GM20000 (cell line): ENCODE measurements around the gene NKIRAS2.
A peak's percentile ranks its signal among the peaks of the same experiment; 100 is the strongest.

Source experiments
- DNase-seq: peaks from one replicate; pipeline ENCODE4 v3.0.0; 2012; ENCODE audit warnings: low spot score
- TF ChIP-seq, protein P1 (sequence below): IDR thresholded peaks from 2 replicates; pipeline ENCODE4 v1.5.1; 2012; ENCODE audit warnings: mild to moderate bottlenecking, control low read depth; ENCODE audit errors: extremely low read depth, missing control alignments

The NKIRAS2 gene

DNA sequence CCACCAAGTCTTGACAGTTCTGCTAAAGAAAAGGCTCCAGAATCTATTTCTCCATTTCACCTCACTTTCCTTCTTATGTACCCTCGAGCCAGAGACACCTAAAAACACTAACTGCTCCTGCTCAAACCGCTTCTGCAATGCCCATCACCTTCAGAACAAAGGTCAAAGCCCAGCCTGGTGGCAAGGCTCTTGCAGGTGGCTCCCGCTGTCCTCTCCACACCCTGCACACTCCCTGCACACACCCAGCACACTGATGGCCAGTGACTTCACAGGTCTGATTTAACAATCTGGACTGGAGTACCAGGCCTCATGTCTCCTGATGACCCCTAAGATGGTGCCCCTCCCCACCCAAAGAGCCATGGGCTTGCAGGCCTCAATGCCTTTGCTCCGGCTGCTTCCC is 40.3 kb downstream of the NKIRAS2 start:
- TF ChIP-seq, protein P1, sequence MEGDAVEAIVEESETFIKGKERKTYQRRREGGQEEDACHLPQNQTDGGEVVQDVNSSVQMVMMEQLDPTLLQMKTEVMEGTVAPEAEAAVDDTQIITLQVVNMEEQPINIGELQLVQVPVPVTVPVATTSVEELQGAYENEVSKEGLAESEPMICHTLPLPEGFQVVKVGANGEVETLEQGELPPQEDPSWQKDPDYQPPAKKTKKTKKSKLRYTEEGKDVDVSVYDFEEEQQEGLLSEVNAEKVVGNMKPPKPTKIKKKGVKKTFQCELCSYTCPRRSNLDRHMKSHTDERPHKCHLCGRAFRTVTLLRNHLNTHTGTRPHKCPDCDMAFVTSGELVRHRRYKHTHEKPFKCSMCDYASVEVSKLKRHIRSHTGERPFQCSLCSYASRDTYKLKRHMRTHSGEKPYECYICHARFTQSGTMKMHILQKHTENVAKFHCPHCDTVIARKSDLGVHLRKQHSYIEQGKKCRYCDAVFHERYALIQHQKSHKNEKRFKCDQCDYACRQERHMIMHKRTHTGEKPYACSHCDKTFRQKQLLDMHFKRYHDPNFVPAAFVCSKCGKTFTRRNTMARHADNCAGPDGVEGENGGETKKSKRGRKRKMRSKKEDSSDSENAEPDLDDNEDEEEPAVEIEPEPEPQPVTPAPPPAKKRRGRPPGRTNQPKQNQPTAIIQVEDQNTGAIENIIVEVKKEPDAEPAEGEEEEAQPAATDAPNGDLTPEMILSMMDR: no peak

DNA sequence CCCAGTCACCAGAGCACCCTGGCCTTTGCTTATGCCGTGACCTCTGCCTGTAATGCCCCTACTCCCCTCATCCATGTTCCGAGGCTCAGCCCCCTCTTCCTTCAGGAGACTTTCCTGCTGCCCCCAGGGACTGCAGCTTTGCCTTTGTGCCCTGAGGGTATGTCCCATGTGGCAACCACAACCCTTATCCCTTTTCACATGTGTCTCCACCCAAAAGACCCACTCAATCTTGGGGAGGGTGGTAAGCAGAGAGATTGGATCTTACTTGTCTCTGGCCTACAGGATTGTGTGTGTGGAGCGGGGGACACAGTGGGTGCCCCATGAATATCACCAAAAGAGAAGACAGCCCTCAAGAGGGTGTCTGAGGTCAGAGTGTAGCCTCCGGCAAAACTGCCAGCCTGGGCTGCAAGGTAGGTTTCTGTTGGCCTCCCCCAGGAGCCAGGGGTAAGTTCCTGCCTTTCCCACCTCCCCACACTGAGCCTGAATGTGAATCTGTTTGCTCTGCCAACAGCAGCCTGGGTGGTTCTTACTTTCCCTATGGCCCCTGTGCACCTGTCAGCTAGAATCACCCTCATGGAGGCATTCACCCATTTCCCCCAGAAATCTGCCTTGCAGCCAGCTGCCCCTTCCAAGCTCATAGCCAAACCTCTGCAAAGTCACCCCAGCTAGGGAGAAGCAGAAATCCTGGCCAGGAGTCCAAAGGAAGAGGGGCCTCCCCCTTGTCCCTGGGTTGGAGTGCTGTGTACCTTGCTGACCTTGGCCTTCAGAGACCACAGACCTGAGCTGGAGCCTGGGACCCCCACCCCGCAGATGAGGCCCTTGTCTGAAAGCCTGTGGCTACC is 42.0 kb downstream of the NKIRAS2 start:
- TF ChIP-seq, protein P1: no peak

More for the DNA sequence above, 40.3 kb downstream of the NKIRAS2 start:
- DNase-seq: no peak

DNA sequence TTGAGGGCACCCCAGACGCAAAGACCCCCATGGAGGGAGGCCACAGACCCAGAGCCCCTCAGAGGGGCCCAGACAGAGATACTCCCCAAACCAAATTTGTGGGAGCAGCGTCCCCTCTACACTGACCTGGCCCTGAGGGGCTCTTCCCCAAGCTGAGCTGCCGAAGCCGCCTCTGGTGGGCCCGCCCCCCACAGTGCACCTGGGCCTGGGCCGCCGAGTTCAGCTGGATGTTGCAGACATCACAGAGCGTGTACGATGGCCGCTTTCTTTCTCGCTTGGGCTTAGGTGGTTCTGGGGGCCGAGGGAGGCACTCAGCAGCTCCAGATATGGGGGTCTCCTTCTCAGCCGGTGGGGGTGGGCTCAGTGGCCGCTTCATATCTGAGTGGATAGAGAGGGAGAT is 42.8 kb downstream of the NKIRAS2 start:
- no peak for DNase-seq
- TF ChIP-seq, protein P1: no peak

More for the DNA sequence above, 42.0 kb downstream of the NKIRAS2 start:
- DNase-seq: no peak

DNA sequence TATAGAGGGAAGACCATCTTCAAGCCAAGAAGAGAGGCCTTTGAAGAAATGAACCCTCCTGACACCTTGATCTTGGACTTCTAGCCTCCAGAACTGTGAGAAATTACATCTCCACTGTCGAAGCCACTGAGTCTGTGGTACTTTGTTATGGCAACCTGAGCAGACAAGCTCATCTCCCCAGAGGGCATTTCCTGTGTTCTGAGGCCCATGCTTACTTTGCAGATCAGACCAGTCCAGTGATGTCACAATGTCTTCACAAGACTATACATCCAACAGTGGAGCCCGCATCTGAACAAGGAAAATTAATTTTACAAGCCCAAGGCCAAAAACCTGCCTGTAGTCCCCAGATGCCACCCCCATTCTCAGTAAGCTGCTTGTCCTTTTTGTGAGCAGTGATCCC is 45.3 kb downstream of the NKIRAS2 start:
- DNase-seq: no peak

DNA sequence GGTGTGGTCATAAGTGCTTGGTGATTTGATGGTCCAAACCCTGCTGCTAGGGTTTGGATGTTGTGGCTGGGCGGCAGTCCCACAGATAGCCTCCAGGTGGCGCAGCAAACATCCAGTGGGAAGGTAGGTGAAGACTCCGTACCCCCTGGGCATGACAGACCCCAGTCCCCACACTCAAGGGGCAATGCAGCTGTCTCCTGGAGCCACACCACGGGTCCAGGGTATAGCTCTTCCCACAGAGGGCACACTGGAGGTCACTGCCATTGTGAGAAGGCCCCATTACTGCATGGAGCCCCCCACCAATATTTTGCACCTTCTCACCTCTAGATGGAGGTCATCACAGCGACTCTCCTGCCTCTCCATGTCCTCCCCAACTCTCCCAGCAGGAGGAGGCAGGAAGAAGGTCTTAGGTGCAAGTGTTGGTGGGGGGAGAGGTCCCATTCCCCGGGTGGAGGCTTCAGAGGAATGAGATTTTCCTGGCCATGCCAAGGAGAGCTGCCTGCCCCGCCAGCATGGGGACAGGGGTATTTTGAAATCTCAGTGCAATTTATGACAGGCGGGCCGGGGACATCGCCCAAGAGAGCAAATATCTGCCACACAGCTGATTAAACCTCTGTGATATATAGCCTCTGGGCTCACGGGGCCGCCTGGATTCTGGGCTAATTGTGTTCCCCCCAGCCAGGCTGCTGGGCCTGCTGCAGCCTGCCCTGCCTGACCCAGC is 47.6 kb downstream of the NKIRAS2 start:
- TF ChIP-seq, protein P1: peak; percentile 79
- DNase-seq: peak; percentile 79

More for the DNA sequence above, 45.3 kb downstream of the NKIRAS2 start:
- TF ChIP-seq, protein P1: no peak

DNA sequence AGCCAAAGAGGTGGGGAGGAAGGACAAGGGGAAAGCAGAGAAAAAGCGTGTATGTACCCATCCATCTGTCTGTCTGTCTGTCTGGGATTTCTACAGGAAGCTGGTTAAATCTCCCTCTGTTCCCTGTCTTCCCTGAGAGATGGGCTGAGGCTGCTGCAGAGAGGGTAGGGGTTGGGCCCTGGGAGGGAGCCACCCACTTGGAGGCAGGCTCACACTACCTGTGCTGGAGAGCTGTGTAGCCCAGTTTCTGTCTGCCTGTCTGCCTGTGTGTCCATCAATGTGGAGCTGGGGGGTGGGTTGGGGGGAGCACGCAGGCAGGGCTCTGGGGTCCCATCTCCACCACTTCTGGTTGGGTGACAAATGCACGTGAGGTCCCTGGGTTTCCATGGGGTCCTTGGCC is 49.1 kb downstream of the NKIRAS2 start:
- TF ChIP-seq, protein P1: no peak
- DNase-seq: no peak

DNA sequence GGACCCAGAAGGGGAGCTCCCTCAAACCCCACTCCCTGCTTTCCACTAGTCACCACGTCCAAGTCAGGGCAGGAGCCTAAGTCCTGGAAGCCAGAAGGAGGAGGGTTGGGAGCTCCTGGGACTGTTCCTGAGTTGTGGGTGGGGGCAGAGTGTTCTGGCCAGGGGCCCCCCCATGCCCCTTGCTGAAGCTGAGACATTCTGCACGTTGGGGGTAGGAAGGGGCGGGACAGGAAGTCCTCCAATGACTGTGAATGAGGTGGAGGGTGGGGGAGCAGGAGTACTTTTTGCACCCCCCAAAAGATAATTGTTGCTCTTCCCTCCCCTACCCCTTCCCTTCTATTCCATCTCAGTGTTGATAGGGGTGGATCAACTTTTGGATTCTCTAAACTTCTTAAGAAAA is 51.9 kb downstream of the NKIRAS2 start:
- TF ChIP-seq, protein P1: no peak
- no peak for DNase-seq
